Cardiac atrium fibroblast (primary cell): Measurements from ENCODE around the gene PRB4. TPM values are rescaled to one million over a fixed set of nuclear protein-coding genes. Genes with fewer than 3 reads are reported as not detected.

Source experiments
- total RNA-seq: library from RNA; depleted of rRNA; stranded (reverse); fragments of >200 nt; gene quantifications from 2 replicates; pipeline ENCODE4 v1.2.3, GENCODE V29; 2015

PRB4 gene
- total RNA-seq, result not detected in 2 replicates

GRCh38 chr12:11310336-11310735 lies at the start of gene PRB4:
Gene PRB4 (minus strand): TSS chr12:11310436. CDS start chr12:11310398, 38 bp downstream.

GRCh38 chr12:11269607-11270006 lies 40.6 kb downstream of the PRB4 start, which contains the start of gene PRB3:
Gene PRB3 (minus strand): TSS chr12:11269707. CDS start chr12:11269669, 38 bp downstream.

Other genes with a start within 250 kb of the PRB4 start
- 0.72 TPM in 1 of 2 replicates, not detected in the other for gene TAS2R46, start 248.1 kb downstream of the PRB4 start, total RNA-seq
- gene TAS2R43, start 218.1 kb downstream of the PRB4 start, total RNA-seq, result not detected in 2 replicates
- 0.49 and 1.3 TPM in 2 replicates for gene TAS2R30, start 175.8 kb downstream of the PRB4 start, total RNA-seq
- 7.3 and 7.6 TPM in 2 replicates for gene SMIM10L1, start 139.2 kb downstream of the PRB4 start, total RNA-seq
- not detected in 2 replicates for gene TAS2R42, start 123.5 kb downstream of the PRB4 start, total RNA-seq
- gene PRB3, start 40.7 kb downstream of the PRB4 start, total RNA-seq, result not detected in 2 replicates
- not detected in 2 replicates for gene PRB2, start 85.1 kb upstream of the PRB4 start, total RNA-seq